GM21381 (cell line): ENCODE data around the gene MRPL46.
"Not testable (repeated sequence)": the region's sequence is repeated elsewhere in the genome, so short reads cannot be mapped to it uniquely, and the experiment has no call there.

Source experiments
- ATAC-seq: cut with Tn5 transposase; IDR thresholded peaks from one replicate; pipeline ENCODE4 v1.9.1; 2021; ENCODE audit warnings: mild to moderate bottlenecking, moderate library complexity; ENCODE audit not compliant: unreplicated experiment

The MRPL46 gene

DNA sequence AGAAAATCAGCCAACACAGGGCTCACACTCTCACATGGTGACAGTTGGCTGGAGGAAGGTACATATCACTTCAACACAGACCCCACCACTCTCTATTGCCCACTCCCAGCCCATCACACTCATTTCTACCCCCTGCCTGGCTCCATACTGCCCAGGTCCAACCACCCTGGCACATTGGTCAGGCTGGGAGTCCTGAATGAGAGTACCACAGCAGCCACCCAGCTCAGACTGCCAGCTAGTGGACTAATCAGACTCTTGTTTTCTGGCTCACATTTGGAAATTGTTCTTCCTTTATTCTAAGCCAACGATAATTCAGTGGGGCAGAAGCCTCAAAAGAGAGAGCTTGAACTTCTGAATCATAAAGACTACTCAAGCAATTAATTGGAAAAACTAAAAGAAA, 20.0 kb downstream of the MRPL46 start:
- ATAC-seq = no peak

DNA sequence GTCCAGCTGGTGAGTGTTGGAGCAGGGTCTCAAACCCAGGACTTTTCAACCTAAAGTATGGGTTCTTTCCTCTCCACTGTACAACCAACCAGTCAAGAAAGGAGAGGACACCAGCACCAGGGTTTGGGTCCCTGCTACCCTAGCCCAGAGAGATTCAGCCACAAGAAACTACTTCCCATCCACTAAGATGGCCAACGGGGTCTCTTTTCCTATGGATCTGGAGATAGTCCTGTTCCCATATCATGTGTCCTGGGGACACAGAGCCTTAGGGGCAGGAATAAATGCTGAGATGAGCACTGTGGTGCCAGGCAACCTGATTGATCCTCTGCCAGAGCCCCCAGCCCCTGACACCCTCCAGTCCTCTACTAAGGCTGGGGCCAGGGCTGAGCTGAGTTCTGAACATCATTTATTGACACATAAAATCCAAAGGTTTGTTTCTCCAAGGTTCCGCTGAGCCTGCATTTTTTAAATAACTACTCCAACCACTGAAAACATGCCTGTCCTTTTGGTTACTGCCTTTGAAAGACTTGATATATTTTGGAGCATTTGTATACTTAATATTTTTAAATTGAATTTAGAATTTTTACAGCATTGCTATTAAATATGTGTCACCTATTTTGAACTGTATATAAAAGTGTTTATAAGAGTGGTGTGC, 26.0 kb downstream of the MRPL46 start:
- no peak for ATAC-seq

DNA sequence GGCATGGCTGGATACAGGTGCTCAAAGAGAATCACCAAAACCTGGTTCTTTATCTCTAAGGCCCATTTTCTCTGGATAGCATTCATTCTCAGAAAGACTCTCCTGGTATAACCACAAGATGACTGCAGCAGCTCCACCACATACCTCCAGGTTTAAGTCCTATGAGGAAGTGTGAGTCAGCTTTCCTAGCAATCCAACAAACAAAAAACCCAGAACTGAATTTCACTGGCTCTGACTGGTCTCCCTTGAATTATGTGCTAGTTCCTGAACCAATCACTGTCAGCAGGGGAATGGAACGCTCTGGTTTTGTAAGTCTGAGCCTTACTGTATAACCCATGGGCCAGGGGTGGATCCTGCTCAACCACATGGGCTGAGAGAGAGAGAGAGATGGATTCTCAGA, 27.2 kb downstream of the MRPL46 start:
- ATAC-seq = no peak

DNA sequence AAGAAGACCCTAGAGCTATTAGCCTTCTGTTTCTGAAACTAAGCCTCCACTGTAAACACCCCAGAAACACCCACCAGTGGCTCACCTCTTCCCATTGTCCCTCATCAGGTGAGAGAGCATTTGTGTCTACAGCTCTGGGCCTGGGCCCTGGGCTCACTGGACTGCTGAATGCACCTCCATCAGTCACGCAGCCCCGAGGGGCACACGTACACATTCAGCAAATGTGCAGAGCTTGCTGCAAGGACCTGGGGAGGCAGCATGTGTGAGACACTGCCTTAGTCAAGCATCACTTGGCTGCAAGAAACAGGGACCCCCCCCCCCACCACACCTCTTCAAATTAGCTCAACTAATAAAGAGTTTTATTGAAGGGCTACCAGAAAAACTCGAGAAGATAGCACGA, 29.0 kb downstream of the MRPL46 start:
- ATAC-seq = no peak

DNA sequence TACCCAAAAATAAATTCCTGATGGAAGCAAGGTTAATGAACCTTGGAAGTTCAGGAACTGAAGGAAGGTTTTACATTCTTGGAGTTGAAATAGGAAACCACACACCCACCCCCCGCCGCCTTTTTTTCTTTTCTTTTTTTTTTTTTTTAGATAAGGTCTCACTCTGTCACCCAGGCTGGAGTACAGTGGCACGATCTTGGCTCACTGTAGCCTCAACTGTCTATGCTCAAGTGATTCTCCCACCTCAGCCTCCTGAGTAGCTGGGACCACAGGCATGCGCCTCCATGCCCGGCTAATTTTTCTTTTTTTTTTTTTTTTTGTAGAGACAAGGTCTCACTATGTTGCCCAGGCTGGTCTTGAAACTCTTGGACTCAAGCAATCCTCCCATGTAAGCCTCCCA, 33.1 kb downstream of the MRPL46 start:
- not testable (repeated sequence) for ATAC-seq

DNA sequence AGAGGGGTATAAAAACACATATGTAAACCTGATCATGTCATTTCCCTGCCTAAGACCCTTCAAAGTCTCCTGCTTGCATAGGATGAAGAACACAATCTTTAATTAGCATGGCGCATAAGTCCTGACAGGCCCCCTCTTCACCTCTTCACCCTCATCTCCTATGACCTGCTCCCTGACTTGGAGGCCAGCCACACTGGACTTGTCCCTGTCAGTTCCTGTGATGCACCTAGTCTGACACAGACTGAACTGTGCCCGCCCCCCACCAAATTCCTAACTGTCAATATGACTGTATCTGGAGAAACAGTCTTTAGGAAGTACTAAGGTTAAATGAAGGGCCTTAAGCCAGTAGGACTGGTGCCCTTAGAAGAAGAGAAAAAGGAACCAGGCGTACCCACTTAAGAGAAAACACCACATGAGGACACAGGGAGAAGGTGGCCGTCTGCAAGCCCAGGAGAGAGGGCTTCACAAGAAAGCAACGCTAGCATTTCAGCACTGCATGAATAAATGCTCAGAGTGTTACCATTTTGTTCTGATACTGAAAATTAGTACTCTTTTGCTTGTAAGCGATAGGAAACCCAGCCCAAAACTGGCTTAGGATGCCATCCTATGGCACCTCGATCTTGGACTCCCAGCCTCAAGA, 34.0 kb downstream of the MRPL46 start:
- ATAC-seq = no peak

DNA sequence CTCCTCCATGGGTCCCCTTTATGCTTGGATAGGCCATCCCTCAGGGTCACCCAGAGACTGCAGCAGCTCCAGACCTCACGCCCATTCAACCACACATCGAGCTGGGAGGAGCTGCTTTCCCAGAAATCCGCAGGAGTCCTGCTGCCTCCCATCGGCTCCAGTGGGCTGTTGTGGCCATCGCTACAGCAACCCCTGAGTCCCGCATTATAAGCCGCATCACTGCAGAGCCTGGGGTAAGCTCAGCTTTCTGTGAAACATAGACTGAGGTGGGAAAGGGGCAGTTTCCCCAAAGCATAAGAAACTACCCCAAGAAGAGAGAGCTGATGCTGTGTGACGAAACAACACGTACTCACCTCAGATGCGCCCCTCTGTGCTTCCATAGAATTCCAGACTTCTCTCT, 35.7 kb downstream of the MRPL46 start:
- ATAC-seq = no peak

DNA sequence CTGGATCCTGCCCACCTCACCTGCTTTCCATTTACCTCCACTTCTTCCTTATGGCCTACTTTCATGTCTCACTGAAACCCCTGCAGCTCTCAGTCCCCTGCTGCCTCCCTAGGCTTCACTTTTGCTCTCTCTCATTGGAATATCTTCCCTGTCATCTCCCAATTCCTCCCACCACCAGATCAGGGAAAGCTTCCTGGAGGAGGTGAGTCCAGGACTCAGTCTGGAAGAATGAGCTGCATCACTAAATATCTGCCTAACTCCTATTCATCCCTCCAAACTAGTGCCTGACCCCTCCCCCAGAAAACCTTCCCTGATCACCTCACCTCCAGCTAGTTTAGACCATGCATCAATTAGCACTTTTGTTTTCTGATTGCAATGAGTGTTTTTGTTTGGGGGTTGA, 37.1 kb downstream of the MRPL46 start:
- no peak for ATAC-seq

DNA sequence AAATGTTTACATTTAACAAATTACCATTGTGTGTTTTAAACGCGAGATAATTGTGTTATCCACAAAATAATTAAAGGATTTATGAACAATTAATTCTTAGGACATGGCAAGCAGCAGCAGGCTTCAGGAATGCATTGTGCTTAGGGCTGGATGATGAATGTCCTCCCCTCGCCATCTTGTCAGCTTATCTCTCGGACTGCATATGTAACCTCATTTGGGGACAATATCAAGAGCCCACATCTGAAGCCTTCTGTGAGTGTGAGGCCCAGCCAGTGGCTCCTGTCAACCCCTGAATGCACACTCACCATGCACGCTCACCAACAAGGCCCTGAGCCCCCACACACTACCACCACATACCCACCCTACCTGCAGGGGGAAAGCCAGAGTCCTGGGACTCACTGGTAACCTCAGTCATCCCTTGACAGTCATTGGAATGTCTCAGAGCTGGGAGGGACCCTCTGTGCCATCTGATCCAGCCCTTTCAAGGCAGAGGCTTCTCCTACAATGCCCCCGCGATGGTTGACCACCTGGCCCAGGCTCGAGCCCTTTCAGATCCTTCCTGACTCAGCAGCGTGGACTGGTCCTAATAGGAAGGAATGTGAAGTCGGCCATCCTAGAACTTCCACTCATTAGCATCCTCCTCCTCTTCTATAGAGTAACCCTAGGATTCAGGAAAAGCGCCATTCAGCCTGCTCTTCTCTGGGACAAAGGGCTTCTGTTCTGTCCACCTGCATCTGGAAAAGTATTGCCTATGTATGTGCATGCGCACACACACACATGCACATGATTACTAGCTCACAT, 38.2 kb downstream of the MRPL46 start:
- no peak for ATAC-seq

DNA sequence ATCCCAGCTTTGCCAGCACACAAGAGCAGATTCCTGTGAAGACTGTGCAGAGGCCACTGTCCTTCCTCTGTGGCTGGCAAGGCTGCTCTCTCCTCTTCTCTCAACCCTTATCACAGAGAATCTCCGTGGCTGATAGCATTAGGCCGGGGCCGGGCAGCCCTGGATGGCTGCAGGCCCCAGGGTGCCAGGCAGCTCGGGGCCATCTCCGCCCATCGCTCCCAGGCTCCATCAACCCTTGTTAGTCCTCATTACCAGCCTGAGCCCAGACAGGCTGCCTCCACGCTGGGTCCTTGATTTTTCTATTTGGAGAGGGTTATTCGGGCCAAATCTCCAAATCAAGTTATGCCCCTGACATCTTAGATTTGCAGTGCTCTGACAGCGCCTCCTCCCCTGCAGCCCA, 39.1 kb downstream of the MRPL46 start:
- no peak for ATAC-seq

DNA sequence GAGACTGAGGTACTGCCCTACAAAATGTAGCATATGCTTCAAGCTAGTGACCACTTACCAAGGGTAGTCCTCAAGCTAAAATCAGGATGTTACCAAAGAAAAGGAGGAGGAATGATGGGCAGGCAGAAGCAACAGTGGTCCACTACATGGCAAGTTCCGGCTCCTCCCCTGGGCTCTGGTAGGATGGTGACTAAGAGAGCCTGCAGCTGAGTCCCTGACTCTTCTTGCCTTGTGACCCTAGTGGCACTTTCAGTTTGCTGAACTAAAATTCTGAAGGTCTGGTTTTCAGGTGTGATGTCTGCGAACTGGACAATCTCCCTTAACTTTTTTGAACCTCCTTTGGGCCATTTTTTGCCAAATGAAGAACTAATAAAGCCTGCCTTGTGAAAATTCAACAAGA, 40.9 kb downstream of the MRPL46 start:
- no peak for ATAC-seq

DNA sequence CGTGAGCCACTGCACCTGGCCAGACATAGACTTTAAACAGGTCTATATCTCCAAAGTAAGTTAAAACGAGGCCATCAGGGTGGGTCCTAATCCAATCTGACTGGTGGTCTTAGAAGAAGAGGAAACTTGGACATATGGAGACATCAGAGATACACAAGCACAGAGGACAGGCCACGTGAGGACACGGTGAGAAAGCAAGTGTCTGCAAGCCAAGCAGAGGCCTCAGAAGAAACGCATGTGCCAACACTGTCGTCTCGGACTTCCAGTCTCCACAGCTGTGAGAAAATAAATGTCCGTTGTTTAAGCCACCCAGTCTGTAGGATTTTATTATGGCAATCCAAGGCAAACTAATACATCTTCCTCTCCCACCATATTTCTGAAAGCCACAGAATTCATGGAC, 43.9 kb downstream of the MRPL46 start:
- no peak for ATAC-seq

DNA sequence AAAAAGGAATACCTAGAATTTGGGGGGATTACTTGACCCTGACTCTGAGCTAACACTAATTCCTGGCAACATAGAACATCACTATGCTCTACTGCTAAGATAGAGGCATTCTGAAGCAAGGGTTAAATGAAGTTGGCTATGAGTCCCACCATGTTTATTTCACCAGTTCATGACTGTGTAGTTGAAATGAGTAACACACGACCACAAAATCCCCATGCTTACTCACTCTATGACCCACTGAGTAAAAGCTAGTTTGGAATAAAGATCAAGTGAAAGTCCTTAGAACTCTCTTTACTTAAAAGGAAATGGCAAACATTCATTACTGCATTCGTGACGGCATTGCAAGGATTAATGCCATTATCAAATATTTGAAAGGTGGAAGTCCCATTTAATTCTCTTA, 47.4 kb downstream of the MRPL46 start:
- no peak for ATAC-seq
